GM12878 (cell line): ENCODE results near the gene FAM81B. TPM values are rescaled to one million over a fixed set of nuclear protein-coding genes. Genes with fewer than 3 reads are reported as not detected.
A peak's percentile ranks its signal among the peaks of the same experiment; 100 is the strongest.

ENCODE experiments used
- ATAC-seq: fragments of 200-7000 bp; cut with Tn5 transposase; 3 replicates; pipeline ENCODE4 v1.9.1; 2020; ENCODE audit warnings: mild to moderate bottlenecking, moderate library complexity
- BruUV-seq: library from RNA; stranded (reverse); fragments of 400-500 nt; replicated peaks from 2 replicates; lab custom pipeline; 2021; lab: Mats Ljungman, UMichigan
- CTCF ChIA-PET: fragments of 300-600 bp; sonication (Branson Sonifier 250); formaldehyde crosslinking; extraction: SDS; loops from one replicate; lab custom pipeline; 2021; ENCODE audit warnings: inconsistent platforms; lab: Yijun Ruan, JAX
- POLR2A ChIA-PET: fragments of 350-600 bp; formaldehyde crosslinking; extraction: SDS; loops from one replicate; lab custom pipeline; 2021; ENCODE audit warnings: inconsistent platforms; lab: Charles Lee
- RAD21 ChIA-PET: fragments of 300-600 bp; sonication (Branson Sonifier 250); formaldehyde crosslinking; loops from one replicate; lab custom pipeline; 2023; ENCODE audit warnings: antibody characterized with exemption; ENCODE audit not compliant: unreplicated experiment; lab: Charles Lee
- SMC1A ChIA-PET: fragments of 300-600 bp; sonication (Branson Sonifier 250); formaldehyde crosslinking; loops from one replicate; lab custom pipeline; 2023; ENCODE audit not compliant: unreplicated experiment, uncharacterized antibody; lab: Charles Lee
- DNase-seq: peaks from one replicate; pipeline ENCODE4 v3.0.0-alpha.2; 2011; ENCODE audit warnings: low read depth, low spot score
- FAIRE-seq: peaks from 3 replicates; lab custom pipeline; 2011; peaks lifted over from hg19 to GRCh38; lab: Jason Lieb, UNC
- H2AFZ ChIP-seq: 2 replicates; pipeline ENCODE4 v1.6.0; 2011; ENCODE audit warnings: low read depth, low read length, control low read depth; ENCODE audit not compliant: control insufficient read depth
- H3K27ac ChIP-seq: 2 replicates; pipeline ENCODE4 v1.5.1; 2011; ENCODE audit warnings: control low read depth; ENCODE audit not compliant: control insufficient read depth, insufficient read depth
- H3K27me3 ChIP-seq, 2 experiments: replicated peaks in 1 of 2; 2 replicates each; pipeline versions ENCODE4 v1.6.0 to v1.6.1; 2011; ENCODE audit warnings: low read length in 1 of 2; ENCODE audit not compliant: control insufficient read depth in 2 of 2, insufficient read depth in 2 of 2
- H3K36me3 ChIP-seq, 2 experiments: 2 replicates each; pipeline ENCODE4 v1.5.1; 2011; ENCODE audit warnings: low read length in 1 of 2; ENCODE audit not compliant: control insufficient read depth in 2 of 2, insufficient read depth in 2 of 2
- H3K4me1 ChIP-seq: 2 replicates; pipeline ENCODE4 v1.6.1; 2011; ENCODE audit warnings: mild to moderate bottlenecking, low read length, moderate library complexity, mixed read lengths; ENCODE audit not compliant: control insufficient read depth, insufficient read depth
- H3K4me2 ChIP-seq: 2 replicates; pipeline ENCODE4 v1.6.0; 2011; ENCODE audit warnings: control low read depth; ENCODE audit not compliant: control insufficient read depth, insufficient read depth
- H3K4me3 ChIP-seq: fragments of 200-600 bp; sonication (generic); 2 replicates; pipeline ENCODE4 v1.5.1; 2016
- H3K79me2 ChIP-seq: 2 replicates; pipeline ENCODE4 v1.6.0; 2011; ENCODE audit warnings: low read length; ENCODE audit not compliant: control insufficient read depth, insufficient read depth
- H3K9ac ChIP-seq: 2 replicates; pipeline ENCODE4 v1.8.0; 2011; ENCODE audit warnings: low read length, control low read depth, mixed read lengths; ENCODE audit not compliant: control insufficient read depth, insufficient read depth
- H3K9me3 ChIP-seq: replicated peaks from 3 replicates; pipeline ENCODE4 v1.5.1; 2011; ENCODE audit warnings: mild to moderate bottlenecking, low read length; ENCODE audit not compliant: control insufficient read depth, insufficient read depth
- H4K20me1 ChIP-seq: 2 replicates; pipeline ENCODE4 v1.6.0; 2011; ENCODE audit not compliant: control insufficient read depth, insufficient read depth
- CBX5 ChIP-seq: sonication (generic); IDR thresholded peaks from 2 replicates; pipeline ENCODE4 v1.6.1; 2016; ENCODE audit warnings: low read depth, moderate library complexity, mild to moderate bottlenecking, inconsistent platforms
- GABPA ChIP-seq: IDR thresholded peaks from 2 replicates; pipeline ENCODE4 v1.6.1; 2014; ENCODE audit warnings: antibody characterized with exemption, low read depth, mild to moderate bottlenecking, inconsistent platforms
- SRF ChIP-seq, 2 experiments: IDR thresholded peaks; 2 replicates each; pipeline ENCODE4 v1.6.1; 2011; ENCODE audit warnings: low read depth in 2 of 2, low read length in 2 of 2, mild to moderate bottlenecking in 1 of 2, moderate library complexity in 1 of 2
- in situ Hi-C: fragments of 300-500 bp; cut with MboI; formaldehyde crosslinking; loops from 9 replicates; pipeline ENCODE4 v1.14.3; 2018; ENCODE audit warnings: mixed read lengths
- intact Hi-C: fragments of 100-400 bp; cut with micrococcal nuclease; formaldehyde crosslinking; loops from one replicate; pipeline ENCODE4 v1.14.2; 2022; ENCODE audit not compliant: unreplicated experiment
- polyA plus RNA-seq, 11 experiments: library from polyadenylated mRNA; depleted of rRNA in 4 of 11; unstranded in 6 of 11; stranded (reverse) in 5 of 11; fragments of >200 nt; fragmentation: Nextera tagmentation in 4 of 11; fragmentation: Illumina TruSeq in 1 of 11; extraction: Ambion mirVana in 4 of 11; extraction: Trizol in 1 of 11; gene quantifications; 1 replicate in 1 of 11; 2 replicates in 10 of 11; pipeline versions ENCODE4 v1.2.1 to v1.2.3, GENCODE V29; 2011 to 2016; ENCODE audit warnings: inconsistent platforms in 2 of 11, missing spikeins in 2 of 11, low read depth in 1 of 11
- total RNA-seq, 4 experiments: library from RNA; depleted of rRNA in 3 of 4; stranded (reverse); fragments of >200 nt in 3 of 4; fragmentation: Illumina TruSeq in 1 of 4; extraction: Trizol in 1 of 4; gene quantifications; 2 replicates each; pipeline versions ENCODE4 v1.2.1 to v1.2.3, GENCODE V29; 2013 to 2021
- TF ChIP-seq, protein P1 (sequence below): IDR thresholded peaks from 2 replicates; pipeline ENCODE4 v1.6.1; 2011; ENCODE audit warnings: borderline replicate concordance, low read depth, mild to moderate bottlenecking, moderate library complexity, mixed read lengths, low read length; ENCODE audit not compliant: insufficient read depth; ENCODE audit errors: extremely low read length

FAM81B gene
- total and polyA plus RNA-seq, 10 of the 15 experiments (the other 5 are each of a cell fraction or from before 2014, with no cell fraction given) = not detected

DNA sequence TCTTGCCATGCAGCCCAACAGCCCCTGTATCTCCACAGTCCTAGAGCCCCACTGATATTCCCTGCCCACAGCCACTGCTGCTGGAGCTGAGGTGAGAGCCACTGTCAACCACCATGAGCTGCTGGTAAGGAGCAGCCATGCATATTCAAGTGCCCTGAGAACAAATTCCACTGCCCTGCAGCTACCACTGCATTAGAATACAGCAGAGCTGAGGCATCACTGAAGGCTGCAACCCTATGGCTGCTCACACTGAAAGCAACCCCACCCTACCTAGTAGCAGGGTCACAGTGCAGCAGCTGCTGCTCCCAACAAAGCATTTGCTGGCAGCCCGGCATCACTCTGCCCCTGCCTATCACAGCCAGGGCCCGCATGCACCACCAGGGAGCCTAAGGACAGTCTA is 95.0 kb downstream of the FAM81B start (continued):
- TF ChIP-seq, protein P1, sequence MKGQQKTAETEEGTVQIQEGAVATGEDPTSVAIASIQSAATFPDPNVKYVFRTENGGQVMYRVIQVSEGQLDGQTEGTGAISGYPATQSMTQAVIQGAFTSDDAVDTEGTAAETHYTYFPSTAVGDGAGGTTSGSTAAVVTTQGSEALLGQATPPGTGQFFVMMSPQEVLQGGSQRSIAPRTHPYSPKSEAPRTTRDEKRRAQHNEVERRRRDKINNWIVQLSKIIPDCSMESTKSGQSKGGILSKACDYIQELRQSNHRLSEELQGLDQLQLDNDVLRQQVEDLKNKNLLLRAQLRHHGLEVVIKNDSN = no peak
- TF ChIP-seq GABPA = no peak

DNA sequence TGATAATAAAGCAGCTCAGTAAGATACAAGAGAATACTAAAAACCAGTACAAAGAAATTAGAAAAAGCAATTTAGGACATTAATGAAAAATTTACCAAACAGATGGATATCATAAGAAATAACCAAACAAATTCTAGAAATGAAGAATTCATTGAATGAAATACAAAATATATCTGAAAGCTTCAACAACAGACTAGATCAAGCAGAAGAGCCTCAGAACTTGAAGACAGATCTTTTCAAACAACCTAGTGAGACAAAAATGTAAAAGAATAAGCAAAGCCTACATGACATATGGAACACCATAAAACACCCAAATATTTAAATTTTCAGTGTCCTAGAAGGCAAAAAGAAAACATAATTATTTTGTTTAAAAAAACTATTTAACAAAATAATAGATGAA is 96.7 kb downstream of the FAM81B start:
- intact Hi-C loops = no loop called here
- TF ChIP-seq SRF (IDR thresholded peaks at IDR 0.05; ENCODE audit: low read depth in 2 of 2, low read length in 2 of 2) (no peak), CBX5 (peak; percentile 74)
- Histone ChIP-seq H3K9me3 (peaks cover 10% of the 10 kb centered on the region), H3K79me2 (no peaks in the 10 kb centered on the region), H2AFZ (no peak overlapping the region), H4K20me1 (no peaks in the 10 kb centered on the region), H3K36me3 (peaks cover 7 to 13% of the 10 kb centered on the region in 2 experiments; a peak in 3 of 4 replicates), H3K4me1 (no peaks in the 10 kb centered on the region), H3K27ac (no peak overlapping the region), H3K9ac (no peak overlapping the region), H3K4me3 (no peak overlapping the region), H3K4me2 (no peak overlapping the region), H3K27me3 (no peaks in the 10 kb centered on the region)
- FAIRE-seq (no peak), ATAC-seq (no peak), DNase-seq (no peak)
- ChIA-PET RAD21 (no interaction called here), CTCF (no interaction called here), POLR2A (no interaction called here), SMC1A (no interaction called here)
- no TSS peak for BruUV-seq
- in situ Hi-C loops = no loop called here

Other genes starting within 250 kb of the FAM81B start
- gene MCTP1, start 106.3 kb upstream of the FAM81B start, total RNA-seq (2014; rRNA removed) = 13.6 and 18.1 TPM in 2 replicates
- 27.6 and 29.9 TPM in 2 replicates for gene MCTP1, start 106.3 kb upstream of the FAM81B start, total RNA-seq (2014; rRNA removed; fragmentation: Illumina TruSeq; extraction: Trizol)
- 19.1 and 21.5 TPM in 2 replicates for gene MCTP1, start 106.3 kb upstream of the FAM81B start, total RNA-seq (2021)
- gene MCTP1, start 106.3 kb upstream of the FAM81B start, polyA plus RNA-seq (2011; rRNA removed) = 45.9 and 73.0 TPM in 2 replicates
- 18.6 and 22.9 TPM in 2 replicates for gene MCTP1, start 106.3 kb upstream of the FAM81B start, polyA plus RNA-seq (2014; fragmentation: Illumina TruSeq; extraction: Trizol)
- 10 to 100 TPM; 12.6 to 22.2 TPM for gene MCTP1, start 106.3 kb upstream of the FAM81B start, polyA plus RNA-seq (2014; fragmentation: Nextera tagmentation; extraction: Ambion mirVana)
- gene MCTP1, start 106.3 kb upstream of the FAM81B start, polyA plus RNA-seq (2014; rRNA removed) = 6.5 and 13.1 TPM in 2 replicates
- gene MCTP1, start 106.3 kb upstream of the FAM81B start, polyA plus RNA-seq (2016; fragmentation: Nextera tagmentation; extraction: Ambion mirVana) = 10 to 100 TPM; 17.0 to 20.3 TPM
- gene SKIC3, start 163.6 kb downstream of the FAM81B start, total RNA-seq (2014; rRNA removed) = 57.3 and 74.7 TPM in 2 replicates
- gene SKIC3, start 163.6 kb downstream of the FAM81B start, total RNA-seq (2014; rRNA removed; fragmentation: Illumina TruSeq; extraction: Trizol) = 69.9 and 75.9 TPM in 2 replicates
- gene SKIC3, start 163.6 kb downstream of the FAM81B start, total RNA-seq (2021) = 57.0 and 65.3 TPM in 2 replicates
- gene SKIC3, start 163.6 kb downstream of the FAM81B start, polyA plus RNA-seq (2011; rRNA removed) = 73.7 and 124 TPM in 2 replicates
- 49.2 and 58.4 TPM in 2 replicates for gene SKIC3, start 163.6 kb downstream of the FAM81B start, polyA plus RNA-seq (2014; fragmentation: Illumina TruSeq; extraction: Trizol)
- gene SKIC3, start 163.6 kb downstream of the FAM81B start, polyA plus RNA-seq (2014; fragmentation: Nextera tagmentation; extraction: Ambion mirVana) = 10 to 100 TPM; 23.6 to 42.1 TPM
- 32.7 and 36.6 TPM in 2 replicates for gene SKIC3, start 163.6 kb downstream of the FAM81B start, polyA plus RNA-seq (2014; rRNA removed)
- 10 to 100 TPM; 54.0 to 61.3 TPM for gene SKIC3, start 163.6 kb downstream of the FAM81B start, polyA plus RNA-seq (2016; fragmentation: Nextera tagmentation; extraction: Ambion mirVana)
- gene ARSK, start 163.7 kb downstream of the FAM81B start, total RNA-seq (2014; rRNA removed) = 6.4 and 6.6 TPM in 2 replicates
- 5.7 and 5.9 TPM in 2 replicates for gene ARSK, start 163.7 kb downstream of the FAM81B start, total RNA-seq (2014; rRNA removed; fragmentation: Illumina TruSeq; extraction: Trizol)
- gene ARSK, start 163.7 kb downstream of the FAM81B start, total RNA-seq (2021) = 4.0 and 4.6 TPM in 2 replicates
- 5.9 and 8.2 TPM in 2 replicates for gene ARSK, start 163.7 kb downstream of the FAM81B start, polyA plus RNA-seq (2011; rRNA removed)
- gene ARSK, start 163.7 kb downstream of the FAM81B start, polyA plus RNA-seq (2014; fragmentation: Illumina TruSeq; extraction: Trizol) = 4.7 and 5.1 TPM in 2 replicates
- gene ARSK, start 163.7 kb downstream of the FAM81B start, polyA plus RNA-seq (2014; fragmentation: Nextera tagmentation; extraction: Ambion mirVana) = 1 to 10 TPM; 1.6 to 3.5 TPM
- gene ARSK, start 163.7 kb downstream of the FAM81B start, polyA plus RNA-seq (2014; rRNA removed) = 6.9 and 7.1 TPM in 2 replicates
- 1 to 10 TPM; 8.8 to 9.5 TPM for gene ARSK, start 163.7 kb downstream of the FAM81B start, polyA plus RNA-seq (2016; fragmentation: Nextera tagmentation; extraction: Ambion mirVana)
- 0.82 and 1.1 TPM in 2 replicates for gene GPR150, start 228.7 kb downstream of the FAM81B start, total RNA-seq (2014; rRNA removed)
- gene GPR150, start 228.7 kb downstream of the FAM81B start, total RNA-seq (2014; rRNA removed; fragmentation: Illumina TruSeq; extraction: Trizol) = 0.13 and 0.18 TPM in 2 replicates
- gene GPR150, start 228.7 kb downstream of the FAM81B start, total RNA-seq (2021) = 0.92 and 1.3 TPM in 2 replicates
- 0.08 and 0.16 TPM in 2 replicates for gene GPR150, start 228.7 kb downstream of the FAM81B start, polyA plus RNA-seq (2011; rRNA removed)
- 0.37 and 0.43 TPM in 2 replicates for gene GPR150, start 228.7 kb downstream of the FAM81B start, polyA plus RNA-seq (2014; fragmentation: Illumina TruSeq; extraction: Trizol)
- gene GPR150, start 228.7 kb downstream of the FAM81B start, polyA plus RNA-seq (2014; fragmentation: Nextera tagmentation; extraction: Ambion mirVana) = under 1 TPM in 1 of 2 experiments, not detected in 1; 0.13 TPM
- 0.77 and 1.1 TPM in 2 replicates for gene GPR150, start 228.7 kb downstream of the FAM81B start, polyA plus RNA-seq (2014; rRNA removed)
- gene GPR150, start 228.7 kb downstream of the FAM81B start, polyA plus RNA-seq (2016; fragmentation: Nextera tagmentation; extraction: Ambion mirVana) = under 1 TPM; 0.16 to 0.76 TPM